Effector memory CD8-positive, alpha-beta T cell (primary cell): ENCODE data around the gene HOXA4.

ENCODE experiments used
- ATAC-seq: fragments of 150-1000 bp; cut with Tn5 transposase; replicated peaks from 2 replicates; pipeline ENCODE4 v1.10.0; 2021; ENCODE audit warnings: mild to moderate bottlenecking, moderate library complexity
- DNase-seq, 3 experiments: peaks; one replicate each; pipeline ENCODE4 v3.0.0; 2021
- H3K27ac Mint-ChIP-seq, 2 donors: one replicate each; pipeline ENCODE4 v1.8.0; 2022; ENCODE audit warnings: mild to moderate bottlenecking in 2 of 2, mixed read lengths in 2 of 2, moderate library complexity in 2 of 2
- H3K27me3 Mint-ChIP-seq, 2 donors: one replicate each; pipeline ENCODE4 v1.8.0; 2022; ENCODE audit warnings: mixed read lengths in 2 of 2
- H3K36me3 Mint-ChIP-seq: one replicate; pipeline ENCODE4 v1.8.0; 2022; ENCODE audit warnings: mild to moderate bottlenecking, moderate library complexity, mixed read lengths; ENCODE audit not compliant: insufficient read depth
- H3K4me1 Mint-ChIP-seq, 2 donors: one replicate each; pipeline ENCODE4 v1.8.0; 2022; ENCODE audit warnings: low read depth in 2 of 2, mixed read lengths in 2 of 2
- H3K4me3 Mint-ChIP-seq, 2 donors: one replicate each; pipeline ENCODE4 v1.8.0; 2022; ENCODE audit warnings: mild to moderate bottlenecking in 2 of 2, mixed read lengths in 2 of 2, moderate library complexity in 2 of 2
- H3K9me3 Mint-ChIP-seq, 2 donors: one replicate each; pipeline ENCODE4 v1.8.0; 2022; ENCODE audit warnings: mixed read lengths in 2 of 2

The HOXA4 gene

GRCh38 chr7:27133409-27134231 lies 3.1 kb upstream of the HOXA4 start:
- no peak overlapping the region for H3K27ac Mint-ChIP-seq
- peaks cover 6% of the 10 kb centered on the region for H3K36me3 Mint-ChIP-seq
- no peak overlapping the region for H3K4me3 Mint-ChIP-seq
- H3K27me3 Mint-ChIP-seq = peaks cover 67 to 70% of the 10 kb centered on the region in 2 donors
- ATAC-seq (no peak), DNase-seq (no peak)
- no peaks in the 10 kb centered on the region for H3K9me3 Mint-ChIP-seq
- H3K4me1 Mint-ChIP-seq = no peaks in the 10 kb centered on the region

GRCh38 chr7:27132978-27133377 lies 2.4 kb upstream of the HOXA4 start:
- H3K27me3 Mint-ChIP-seq = peaks cover 65 to 68% of the 10 kb centered on the region in 2 donors
- DNase-seq (no peak), ATAC-seq (no peak)
- H3K36me3 Mint-ChIP-seq = peaks cover 6% of the 10 kb centered on the region
- no peaks in the 10 kb centered on the region for H3K9me3 Mint-ChIP-seq
- H3K4me1 Mint-ChIP-seq = no peaks in the 10 kb centered on the region
- no peak overlapping the region for H3K27ac Mint-ChIP-seq
- no peak overlapping the region for H3K4me3 Mint-ChIP-seq

- Mint-ChIP-seq H3K4me1 (no peaks in the 10 kb centered on the region), H3K4me3 (peak overlapping the region in 1 of 2 donors; percentile 25), H3K9me3 (no peaks in the 10 kb centered on the region), H3K27ac (no peak overlapping the region), H3K36me3 (peaks cover 6% of the 10 kb centered on the region), H3K27me3 (peaks cover 65 to 68% of the 10 kb centered on the region in 2 donors)
- ATAC-seq (no peak), DNase-seq (no peak)
Measured at GRCh38 chr7:27132214-27132613, 1.7 kb upstream of the HOXA4 start.

DNA sequence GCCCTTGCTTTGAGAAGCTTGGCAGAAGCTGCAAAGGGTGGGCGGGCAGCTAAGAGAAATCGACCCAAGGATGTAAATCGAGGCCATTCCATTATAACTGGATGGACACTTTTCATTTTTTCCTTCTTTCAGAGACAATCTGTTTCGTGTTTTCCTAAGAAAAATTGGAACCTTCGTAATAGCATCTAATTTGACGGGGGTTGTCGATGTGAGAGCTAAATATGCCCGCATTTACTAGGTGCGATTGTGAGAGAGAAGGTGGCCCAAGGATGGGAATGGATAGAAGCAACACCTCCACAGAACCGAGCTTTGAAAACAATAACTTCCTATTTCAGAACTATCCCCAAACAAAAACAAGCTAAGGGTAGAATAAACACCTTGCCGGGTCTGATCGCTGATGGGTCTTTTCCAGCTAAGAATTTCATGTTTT lies 848 bp upstream of the HOXA4 start:
- DNase-seq (no peak), ATAC-seq (no peak)
- no peaks in the 10 kb centered on the region for H3K4me1 Mint-ChIP-seq
- H3K9me3 Mint-ChIP-seq = no peaks in the 10 kb centered on the region
- peak overlapping the region; percentile 59 to 65 for H3K4me3 Mint-ChIP-seq
- peaks cover 6% of the 10 kb centered on the region for H3K36me3 Mint-ChIP-seq
- peak overlapping the region in 1 of 2 donors; percentile 6 for H3K27ac Mint-ChIP-seq
- H3K27me3 Mint-ChIP-seq = peaks cover 65 to 70% of the 10 kb centered on the region in 2 donors

DNA sequence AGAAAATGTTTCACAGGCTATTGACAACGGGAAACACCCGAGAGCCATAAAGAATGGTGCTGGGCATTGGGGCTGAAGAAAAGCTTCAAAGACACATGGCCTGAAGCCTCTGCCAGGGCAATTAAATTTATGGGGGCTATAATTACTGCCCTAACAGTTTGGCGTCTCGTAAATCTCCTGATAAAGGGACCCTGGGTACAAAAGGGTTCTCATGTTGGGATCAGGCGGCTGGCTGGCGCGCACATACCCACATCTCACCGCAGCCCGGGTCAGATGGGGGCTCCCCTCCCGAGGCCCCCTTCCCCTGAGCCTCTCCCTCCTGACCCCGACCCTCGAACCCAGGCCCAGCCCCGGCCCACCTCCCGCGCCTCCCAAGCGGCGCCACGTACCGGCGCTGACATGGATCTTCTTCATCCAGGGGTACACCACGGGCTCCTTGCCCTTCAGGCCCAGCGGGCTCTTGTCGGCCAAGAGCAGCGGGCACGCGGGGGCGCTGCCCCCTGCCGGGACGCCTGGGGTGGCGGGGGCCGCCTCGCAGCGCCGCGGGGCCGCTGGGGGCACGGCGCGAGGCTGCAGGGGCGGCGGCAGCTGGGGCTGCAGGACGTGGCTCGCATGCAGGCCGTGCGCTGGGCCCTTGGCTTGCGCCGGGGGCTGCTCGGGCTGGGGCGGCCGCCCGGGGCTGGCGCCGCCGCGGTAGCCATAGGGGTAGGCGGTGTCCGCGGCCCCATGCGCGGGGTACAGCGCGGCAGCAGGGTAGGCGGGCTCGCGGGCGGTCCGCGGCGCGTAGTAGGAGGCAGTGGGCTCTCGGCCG lies 623 bp downstream of the HOXA4 start:
- no peak overlapping the region for H3K27ac Mint-ChIP-seq
- ATAC-seq (peak; percentile 45), DNase-seq (no peak)
- no peaks in the 10 kb centered on the region for H3K9me3 Mint-ChIP-seq
- no peaks in the 10 kb centered on the region for H3K4me1 Mint-ChIP-seq
- peaks cover 65 to 69% of the 10 kb centered on the region in 2 donors for H3K27me3 Mint-ChIP-seq
- peak overlapping the region; percentile 61 to 65 for H3K4me3 Mint-ChIP-seq
- peaks cover 6% of the 10 kb centered on the region for H3K36me3 Mint-ChIP-seq

DNA sequence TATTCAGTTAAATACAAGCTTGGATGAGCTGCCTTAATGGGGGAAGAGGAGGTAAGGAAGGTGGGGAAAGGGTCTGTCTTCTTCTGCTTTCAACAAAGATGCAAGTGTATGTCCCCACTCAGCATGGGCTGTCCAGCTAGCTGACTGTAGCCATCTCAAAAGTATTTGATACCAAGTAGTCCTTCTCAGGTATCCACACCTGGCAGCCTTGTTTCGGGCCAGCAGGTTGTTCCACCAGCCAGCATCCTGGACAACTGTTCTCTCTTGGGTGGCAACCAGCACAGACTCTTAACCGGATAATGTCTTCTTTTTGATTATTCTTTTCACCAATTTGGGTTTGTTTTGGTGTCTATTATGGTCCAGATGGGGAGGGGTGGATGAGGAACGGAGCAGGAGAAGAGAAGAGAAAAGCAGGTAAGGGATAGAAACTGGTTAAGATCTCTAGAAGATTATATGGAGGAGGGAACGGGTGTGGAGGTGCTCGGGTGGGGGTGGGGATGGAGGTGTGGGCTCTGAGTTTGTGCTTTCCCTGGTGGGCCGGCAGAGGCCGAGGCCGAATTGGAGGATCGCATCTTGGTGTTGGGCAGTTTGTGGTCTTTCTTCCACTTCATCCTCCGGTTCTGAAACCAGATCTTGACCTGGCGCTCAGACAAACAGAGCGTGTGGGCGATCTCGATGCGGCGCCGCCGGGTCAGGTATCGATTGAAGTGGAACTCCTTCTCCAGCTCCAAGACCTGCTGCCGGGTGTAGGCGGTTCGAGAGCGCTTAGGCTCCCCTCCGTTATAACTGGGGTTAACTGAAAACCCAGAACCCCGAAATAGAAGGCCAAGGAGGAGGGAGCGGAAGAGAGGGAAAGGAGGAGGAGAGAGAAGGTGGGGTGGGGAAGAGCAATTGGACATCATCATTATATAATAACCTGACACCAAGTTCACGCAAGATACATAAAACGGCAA lies 1.5 kb downstream of the HOXA4 start:
- Mint-ChIP-seq H3K27ac (no peak overlapping the region), H3K36me3 (peaks cover 6% of the 10 kb centered on the region), H3K9me3 (no peaks in the 10 kb centered on the region), H3K4me1 (no peaks in the 10 kb centered on the region), H3K4me3 (peak overlapping the region; percentile 61 to 65), H3K27me3 (peaks cover 65 to 69% of the 10 kb centered on the region in 2 donors)
- no peak for ATAC-seq
- DNase-seq = no peak

- DNase-seq (no peak), ATAC-seq (no peak)
- Mint-ChIP-seq H3K27me3 (peaks cover 62 to 63% of the 10 kb centered on the region in 2 donors), H3K4me3 (no peak overlapping the region), H3K27ac (no peak overlapping the region), H3K9me3 (no peaks in the 10 kb centered on the region), H3K4me1 (no peaks in the 10 kb centered on the region), H3K36me3 (peaks cover 6% of the 10 kb centered on the region)
Measured at GRCh38 chr7:27128034-27128433, 2.5 kb downstream of the HOXA4 start.

DNA sequence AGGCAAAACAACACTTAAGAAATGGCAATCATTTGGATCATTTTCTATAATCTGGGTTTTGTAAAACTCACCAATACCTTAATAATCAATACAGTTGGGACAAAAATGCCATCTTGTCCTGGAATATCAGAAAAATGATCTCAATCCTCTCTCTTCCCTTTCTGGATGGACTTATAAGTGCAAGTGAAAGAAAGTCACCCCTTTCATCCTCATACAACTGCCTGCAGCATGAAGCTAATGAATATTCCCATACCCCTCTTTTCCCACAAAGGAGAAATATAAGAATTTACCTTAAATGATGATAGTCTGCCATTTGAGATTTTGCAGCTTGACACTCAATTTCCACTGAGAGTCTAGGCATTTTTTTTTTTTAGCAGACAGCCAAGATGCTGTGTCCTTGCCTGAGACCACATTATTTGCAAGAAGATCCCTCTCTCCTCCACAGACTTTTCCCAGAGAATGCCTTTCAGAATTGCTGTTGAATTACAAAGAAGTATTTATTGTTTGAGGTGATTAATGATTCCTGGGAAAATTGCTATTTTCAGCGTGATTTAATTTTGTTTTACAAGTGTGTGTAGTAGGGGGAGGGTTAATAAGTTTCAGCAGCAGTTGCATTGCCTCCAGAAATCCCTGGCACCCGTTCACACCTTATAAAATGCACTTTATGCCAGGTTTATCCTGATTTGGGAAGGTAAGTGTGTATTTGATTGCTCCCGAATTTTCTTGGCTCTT lies 3.8 kb downstream of the HOXA4 start:
- peaks cover 58 to 60% of the 10 kb centered on the region in 2 donors for H3K27me3 Mint-ChIP-seq
- no peak for DNase-seq
- H3K9me3 Mint-ChIP-seq = no peaks in the 10 kb centered on the region
- no peak overlapping the region for H3K27ac Mint-ChIP-seq
- H3K36me3 Mint-ChIP-seq = peaks cover 9% of the 10 kb centered on the region
- ATAC-seq = no peak
- no peak overlapping the region for H3K4me3 Mint-ChIP-seq
- H3K4me1 Mint-ChIP-seq = no peaks in the 10 kb centered on the region

DNA sequence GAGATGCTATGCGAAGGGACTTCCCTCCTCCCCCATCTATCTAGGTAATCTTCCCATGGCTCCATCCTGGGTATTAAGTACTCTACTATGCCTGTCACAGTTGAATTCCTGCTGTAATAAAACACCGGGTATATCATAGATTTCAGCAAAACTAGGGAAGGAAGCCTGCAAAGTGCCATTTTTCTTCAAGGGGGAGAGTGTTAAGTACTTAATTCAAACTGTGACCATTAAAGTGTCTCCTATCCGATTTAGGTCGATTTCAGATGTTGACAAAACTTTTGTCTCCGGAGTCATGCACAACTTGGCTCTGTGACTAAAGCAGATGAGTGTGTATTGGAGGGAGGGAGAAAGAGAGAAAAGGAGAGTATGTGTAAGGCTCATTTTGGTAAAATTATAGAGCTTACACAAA lies 4.6 kb downstream of the HOXA4 start:
- no peak overlapping the region for H3K4me3 Mint-ChIP-seq
- DNase-seq (no peak), ATAC-seq (no peak)
- H3K27ac Mint-ChIP-seq = no peak overlapping the region
- H3K27me3 Mint-ChIP-seq = peaks cover 54 to 60% of the 10 kb centered on the region in 2 donors
- no peaks in the 10 kb centered on the region for H3K4me1 Mint-ChIP-seq
- no peaks in the 10 kb centered on the region for H3K9me3 Mint-ChIP-seq
- peaks cover 4% of the 10 kb centered on the region for H3K36me3 Mint-ChIP-seq

- ATAC-seq (no peak), DNase-seq (no peak)
- peaks cover 3% of the 10 kb centered on the region for H3K36me3 Mint-ChIP-seq
Measured at GRCh38 chr7:27124902-27125689, 5.5 kb downstream of the HOXA4 start.

DNA sequence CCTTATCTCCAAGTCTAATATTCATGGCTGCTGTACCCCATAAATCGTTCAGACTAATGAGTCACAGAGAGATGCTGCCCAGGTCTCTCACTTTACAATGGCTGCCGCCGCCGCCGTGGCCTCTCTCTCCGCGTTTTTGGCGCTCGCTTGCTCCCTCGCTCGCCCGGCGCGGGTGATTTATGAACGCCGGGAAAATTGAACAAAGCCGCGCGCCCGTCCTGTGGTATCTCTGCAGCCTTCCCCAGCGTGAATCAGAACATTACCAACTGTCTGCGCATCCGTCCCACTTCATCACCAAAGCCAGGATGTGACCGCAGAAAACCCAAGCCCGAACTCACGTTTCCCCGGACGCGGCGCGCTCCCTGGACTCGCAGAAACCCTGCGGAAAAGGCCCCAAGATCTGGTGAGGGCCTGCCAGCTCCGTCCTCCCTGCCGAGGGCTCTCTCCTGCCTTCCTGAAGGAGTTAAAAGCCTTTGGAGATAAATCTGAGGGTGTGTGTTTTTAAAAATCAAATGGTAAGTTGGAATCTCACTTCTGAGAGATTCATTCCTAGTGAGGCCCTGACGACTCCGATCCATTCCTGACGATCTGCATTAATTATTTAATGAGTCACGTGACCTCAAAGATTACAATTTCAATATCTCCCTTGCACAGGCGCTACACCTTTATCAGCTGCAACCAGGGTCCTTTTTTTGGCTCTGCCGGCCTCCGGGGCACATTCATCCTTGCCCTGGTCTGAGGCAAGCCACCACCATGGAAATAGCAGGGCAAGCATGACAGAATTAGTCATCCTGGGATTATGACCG lies 6.3 kb downstream of the HOXA4 start:
- H3K9me3 Mint-ChIP-seq = no peaks in the 10 kb centered on the region
- H3K4me3 Mint-ChIP-seq = no peak overlapping the region
- DNase-seq = no peak
- peaks cover 3% of the 10 kb centered on the region for H3K36me3 Mint-ChIP-seq
- H3K27ac Mint-ChIP-seq = peak overlapping the region in 1 of 2 donors; percentile 68
- no peaks in the 10 kb centered on the region for H3K4me1 Mint-ChIP-seq
- peaks cover 52 to 59% of the 10 kb centered on the region in 2 donors for H3K27me3 Mint-ChIP-seq
- no peak for ATAC-seq

More at GRCh38 chr7:27124902-27125689, 5.5 kb downstream of the HOXA4 start:
- H3K27me3 Mint-ChIP-seq = peaks cover 54 to 60% of the 10 kb centered on the region in 2 donors
- no peak overlapping the region for H3K4me3 Mint-ChIP-seq
- H3K27ac Mint-ChIP-seq = no peak overlapping the region
- H3K9me3 Mint-ChIP-seq = no peaks in the 10 kb centered on the region
- no peaks in the 10 kb centered on the region for H3K4me1 Mint-ChIP-seq
